HG03139 (cell line): Measurements from ENCODE around the gene LRP11.
"Not testable (repeated sequence)": the region's sequence is repeated elsewhere in the genome, so short reads cannot be mapped to it uniquely, and the experiment has no call there.

Source experiments
- ATAC-seq: cut with Tn5 transposase; IDR thresholded peaks from one replicate; pipeline ENCODE4 v1.9.1; 2021; ENCODE audit not compliant: unreplicated experiment

Gene LRP11

DNA sequence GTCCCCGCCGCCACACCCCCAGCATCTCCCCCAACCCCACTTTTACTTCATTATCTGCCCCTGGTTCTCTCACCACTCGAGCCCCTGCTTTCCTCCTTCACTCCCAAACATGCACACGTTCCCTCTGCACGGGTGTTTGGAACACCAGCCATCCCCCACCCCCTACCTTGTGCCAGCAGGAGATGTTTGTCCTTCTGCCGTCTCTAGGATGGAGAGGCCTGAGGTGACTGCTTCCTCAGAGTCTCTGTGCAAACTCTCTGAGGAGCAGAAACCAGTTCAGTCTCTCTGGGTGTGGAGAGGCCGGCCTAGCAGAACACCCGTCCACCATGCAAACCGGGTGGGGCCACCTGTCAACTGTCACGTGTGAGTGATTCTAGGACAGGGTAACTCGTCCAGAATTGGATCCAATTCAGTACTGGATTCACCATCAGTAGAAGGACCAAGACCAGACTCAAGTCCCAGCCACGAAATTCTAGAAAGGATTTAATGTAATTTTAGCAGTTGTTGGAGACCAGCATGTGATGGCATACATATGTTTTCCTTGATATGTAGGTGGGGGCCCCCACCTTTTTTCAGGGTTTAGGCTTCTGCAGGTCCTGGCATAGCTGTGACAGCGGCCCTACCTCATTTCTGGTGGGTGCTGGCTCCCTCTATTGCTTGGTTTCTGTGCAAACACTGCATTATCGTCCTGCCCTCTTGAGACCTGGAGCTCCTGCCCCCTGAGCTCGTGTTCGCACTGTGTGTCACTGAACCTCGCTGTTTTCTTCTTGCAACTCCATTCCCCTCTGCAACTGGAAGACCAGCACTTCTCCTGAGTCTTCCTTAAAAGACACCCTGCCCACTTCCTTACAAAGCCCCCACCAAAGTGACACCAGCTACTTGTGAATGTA, 33.9 kb upstream of the LRP11 start, which contains the start of gene RAET1E:
Gene RAET1E, minus strand, starts transcription at position 259 of the 890 bp plus-strand sequence. CDS start 7,212 bp downstream, outside the sequence.
- no peak for ATAC-seq

DNA sequence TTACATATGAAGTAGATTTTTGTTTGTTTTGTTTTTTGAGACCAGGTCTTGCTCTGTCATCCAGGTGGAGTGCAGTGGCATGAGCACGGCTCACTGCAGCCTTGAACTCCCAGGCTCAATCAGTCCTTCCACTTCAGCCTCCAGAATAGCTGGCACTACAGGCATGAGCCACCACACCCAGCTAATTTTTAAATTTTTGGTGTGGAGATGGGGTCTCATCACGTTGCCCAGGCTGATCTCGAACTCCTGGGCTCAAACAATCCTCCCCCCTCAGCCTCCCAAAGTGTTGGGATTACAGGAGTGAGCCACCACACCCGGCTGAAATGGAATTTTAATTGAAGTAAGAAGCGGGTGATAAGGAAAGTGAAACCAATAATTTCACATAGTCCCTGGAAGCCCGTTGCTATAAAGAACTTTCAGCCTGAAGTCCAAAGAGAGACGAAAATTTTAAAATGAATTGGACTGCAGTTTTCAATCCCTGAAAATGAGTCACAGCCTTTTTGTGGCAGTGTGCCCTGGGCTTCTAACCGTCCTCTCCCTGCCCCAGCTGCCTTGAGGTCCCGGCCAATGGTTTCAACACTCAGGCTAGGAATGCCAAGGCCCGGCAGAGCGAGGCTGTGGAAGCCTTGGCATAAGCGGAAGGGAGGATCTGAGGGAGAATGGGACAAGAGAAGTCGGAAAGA, 33.0 kb upstream of the LRP11 start:
- ATAC-seq, result no peak

DNA sequence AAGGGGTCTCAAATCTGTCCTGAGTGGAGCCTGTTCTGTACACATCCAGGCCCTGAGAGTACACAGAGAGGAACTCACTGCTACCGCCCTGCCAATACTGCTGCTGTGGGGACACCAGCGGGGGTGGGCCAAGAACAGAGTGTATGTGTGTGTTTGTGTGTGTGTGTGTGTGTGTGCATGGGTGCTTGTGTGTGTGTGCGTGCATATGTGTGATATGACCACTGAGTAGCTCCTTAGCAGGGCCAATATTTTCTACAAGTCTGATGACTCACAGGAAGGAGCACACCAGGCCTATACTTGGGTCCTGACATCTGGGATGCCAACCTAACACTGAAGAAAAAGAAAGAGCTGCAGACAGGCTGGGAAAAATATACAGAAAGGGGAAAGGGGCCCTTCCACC, 32.3 kb upstream of the LRP11 start:
- ATAC-seq, result no peak

DNA sequence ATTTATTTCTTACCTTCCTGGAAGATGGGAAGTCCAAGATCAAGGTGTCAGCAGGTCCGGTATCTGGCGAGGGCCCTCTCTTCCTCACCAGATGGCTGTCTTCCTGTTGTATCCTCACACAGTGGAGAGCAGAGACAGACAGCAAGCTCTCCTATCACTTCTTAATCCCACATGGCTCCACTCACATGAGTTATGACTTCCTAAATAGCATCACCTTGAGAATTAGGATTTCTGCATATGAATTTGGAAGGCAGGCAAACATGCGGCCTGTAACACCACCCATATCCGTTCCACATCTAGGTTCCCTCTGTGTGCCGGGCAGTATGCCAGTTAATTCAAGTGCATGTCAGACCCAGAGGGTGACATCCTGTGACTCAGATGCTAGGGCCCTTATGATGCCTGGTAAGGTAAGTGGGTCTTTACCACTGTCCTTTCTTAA, 31.7 kb upstream of the LRP11 start:
- no peak for ATAC-seq

DNA sequence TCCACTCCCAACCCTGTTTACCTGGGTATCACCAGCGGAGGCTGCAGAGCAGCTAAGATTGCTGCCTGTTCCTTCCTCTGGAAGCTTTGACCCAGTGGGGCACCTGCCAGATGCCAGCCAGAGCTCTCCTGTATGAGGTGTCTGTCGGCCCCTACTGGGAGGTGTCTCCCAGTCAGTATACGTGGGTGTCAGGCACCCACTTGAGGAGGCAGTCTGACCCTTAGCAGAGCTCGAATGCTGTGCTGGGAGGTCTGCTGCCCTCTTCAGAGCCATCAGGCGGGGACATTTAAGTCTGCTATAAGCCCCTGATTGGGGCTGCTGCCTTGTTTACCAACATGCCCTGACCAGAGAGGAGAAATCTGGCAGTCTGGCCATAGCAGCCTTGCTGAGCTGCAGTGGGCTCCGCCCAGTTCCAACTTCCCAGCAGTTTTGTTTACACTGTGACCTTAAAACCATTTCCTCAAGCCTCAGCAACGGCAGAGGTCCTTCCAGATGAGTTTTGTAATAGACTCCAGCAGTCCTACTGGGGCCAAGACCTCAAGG, 31.0 kb upstream of the LRP11 start:
- no peak for ATAC-seq

DNA sequence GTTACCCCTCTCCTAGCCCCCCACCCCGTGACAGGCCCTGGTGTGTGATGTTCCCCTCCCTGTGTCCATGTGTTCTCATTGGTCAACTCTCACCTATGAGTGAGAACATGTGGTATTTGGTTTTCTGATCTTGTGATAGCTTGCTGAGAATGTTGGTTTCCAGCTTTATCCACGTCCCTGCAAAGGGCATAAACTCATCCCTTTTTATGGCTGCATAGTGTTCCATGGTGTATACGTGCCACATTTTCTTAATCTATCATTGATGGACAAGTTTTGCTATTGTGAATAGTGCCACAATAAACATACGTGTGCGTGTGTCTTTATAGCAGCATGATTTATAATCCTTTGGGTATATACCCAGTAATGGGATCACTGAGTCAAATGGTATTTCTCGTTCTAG, 27.7 kb upstream of the LRP11 start:
- not testable (repeated sequence) for ATAC-seq

DNA sequence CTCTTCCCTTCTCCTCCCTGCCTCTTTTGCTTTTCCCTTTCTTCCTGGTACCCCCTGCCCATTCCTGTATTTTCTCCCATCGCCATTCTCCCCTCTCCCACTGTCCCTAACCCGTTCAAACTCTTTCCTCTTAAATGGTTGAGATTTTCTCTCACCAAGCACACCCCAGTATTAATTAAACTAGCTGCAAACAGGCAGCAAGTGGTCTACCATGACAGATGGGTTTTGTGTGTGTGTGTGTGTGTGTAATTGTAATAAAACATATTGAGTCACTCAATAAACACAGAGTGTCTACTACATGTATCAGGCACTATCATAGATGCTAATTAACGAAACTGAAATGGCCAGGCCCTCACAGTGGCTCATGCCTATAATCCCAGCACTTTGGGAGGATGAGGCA, 27.1 kb upstream of the LRP11 start:
- no peak for ATAC-seq

DNA sequence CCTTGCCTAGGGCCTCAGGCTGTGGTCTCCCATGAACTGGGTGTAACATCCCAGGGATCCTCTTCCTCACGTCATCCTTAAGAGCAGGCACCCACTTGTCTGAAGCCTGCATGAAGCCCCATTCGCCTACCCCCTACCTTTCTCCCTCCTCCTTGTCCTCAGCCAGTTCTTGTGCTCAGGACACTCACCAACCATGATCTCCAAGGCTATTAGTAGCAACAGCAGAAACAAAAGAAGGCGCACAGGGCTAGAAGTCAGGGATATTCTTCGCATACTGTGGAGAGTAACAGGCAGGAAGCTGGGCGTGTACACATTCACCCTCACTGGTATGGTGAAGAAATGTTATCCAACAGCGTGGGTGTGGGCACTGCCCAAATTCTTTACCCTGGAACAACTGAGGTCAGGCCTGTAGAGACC, 26.5 kb upstream of the LRP11 start:
- ATAC-seq, result no peak

DNA sequence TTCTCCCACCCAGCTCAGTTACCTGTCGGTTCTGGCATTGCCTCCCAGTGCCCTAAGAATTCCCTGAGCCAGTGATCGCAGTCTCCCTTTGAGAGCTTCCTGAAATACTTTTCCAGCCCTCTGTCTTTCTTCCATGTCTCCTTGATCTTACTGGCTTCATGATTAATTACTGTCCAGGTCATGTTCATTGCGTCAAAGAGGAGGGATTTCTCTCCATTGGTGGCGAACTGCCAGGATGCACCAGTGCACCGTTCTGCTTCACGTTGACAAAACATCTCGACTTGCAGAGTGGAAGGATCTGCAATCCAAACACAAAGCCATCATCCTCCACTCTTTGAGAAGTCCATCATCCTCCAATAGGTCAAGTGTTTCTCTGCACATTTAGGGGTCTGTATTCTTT, 25.2 kb upstream of the LRP11 start:
- ATAC-seq, result no peak

DNA sequence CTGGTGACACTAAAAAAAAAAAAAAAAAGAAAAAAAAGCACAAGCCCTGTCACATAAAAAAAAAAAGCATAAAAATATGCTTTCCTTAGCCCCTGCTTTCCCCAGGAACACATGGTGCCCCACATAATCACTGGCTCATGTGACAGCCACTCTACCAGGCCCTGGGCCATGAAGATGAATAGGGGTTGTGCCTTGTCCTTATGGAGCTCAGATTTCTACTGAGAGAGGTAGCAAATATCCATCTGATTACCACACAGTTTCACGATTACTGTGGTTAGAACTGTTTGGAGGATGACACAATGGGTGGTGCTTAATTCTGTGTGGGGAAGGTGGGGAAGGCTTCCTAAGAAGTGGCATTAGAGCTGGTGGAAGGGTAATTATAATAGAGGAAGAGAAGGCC, 24.5 kb upstream of the LRP11 start:
- ATAC-seq, result no peak

DNA sequence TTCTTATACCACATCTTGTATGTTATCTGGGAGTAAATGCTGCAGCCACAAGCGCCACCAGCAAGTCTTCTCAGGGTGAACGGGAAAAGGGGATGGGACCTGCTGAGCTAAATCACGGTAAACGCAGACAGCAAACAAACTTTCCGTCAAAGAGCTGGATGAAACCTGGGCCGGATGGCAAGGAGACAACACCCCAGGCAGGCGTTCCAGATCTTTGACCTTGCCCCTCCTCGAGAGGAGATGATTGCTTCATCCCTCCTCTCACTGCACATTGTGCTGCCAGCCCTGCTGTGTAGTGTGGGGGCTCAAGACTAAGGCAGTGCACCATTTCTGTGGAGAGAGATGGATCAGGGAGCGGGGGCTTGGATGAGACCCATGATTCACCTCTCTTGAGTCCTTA, 23.9 kb upstream of the LRP11 start:
- ATAC-seq, result no peak

DNA sequence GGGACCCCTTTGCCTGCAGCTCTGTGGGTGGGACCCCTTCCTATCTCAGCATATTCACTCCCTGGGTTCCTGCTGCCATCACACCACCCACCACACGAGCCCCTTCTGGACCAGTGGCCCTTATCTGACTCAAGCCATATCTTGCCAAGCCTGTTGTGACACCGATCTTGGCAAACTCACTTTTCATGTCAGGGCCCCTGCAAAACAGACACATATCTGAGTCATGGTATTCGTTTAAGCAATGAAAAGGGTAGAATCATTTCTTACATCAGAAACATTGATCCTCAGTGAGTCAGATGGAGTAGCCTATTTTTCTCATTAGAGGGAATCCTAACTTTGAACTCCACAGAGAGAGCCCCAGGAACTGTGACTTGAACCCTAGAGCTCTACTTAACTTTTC, 23.2 kb upstream of the LRP11 start:
- ATAC-seq, result no peak

DNA sequence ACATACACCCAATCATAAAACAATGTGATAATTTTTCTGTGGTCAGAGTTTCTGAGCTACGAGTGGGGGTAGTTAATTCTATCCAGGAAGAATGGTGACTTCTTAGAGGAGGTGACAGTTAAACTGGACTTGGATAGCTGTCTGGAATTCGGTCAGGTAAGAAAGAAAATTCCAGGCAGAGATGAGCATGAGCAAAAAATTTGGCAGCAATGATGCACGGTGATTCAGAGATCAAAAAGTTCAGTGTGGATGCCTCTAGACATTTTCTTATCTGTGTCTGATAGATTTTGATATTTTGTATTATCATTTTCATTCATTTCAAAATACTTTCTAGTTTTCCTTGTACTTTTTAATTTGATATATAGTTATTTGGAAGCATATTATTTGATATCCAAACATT, 21.7 kb upstream of the LRP11 start:
- ATAC-seq, result no peak

DNA sequence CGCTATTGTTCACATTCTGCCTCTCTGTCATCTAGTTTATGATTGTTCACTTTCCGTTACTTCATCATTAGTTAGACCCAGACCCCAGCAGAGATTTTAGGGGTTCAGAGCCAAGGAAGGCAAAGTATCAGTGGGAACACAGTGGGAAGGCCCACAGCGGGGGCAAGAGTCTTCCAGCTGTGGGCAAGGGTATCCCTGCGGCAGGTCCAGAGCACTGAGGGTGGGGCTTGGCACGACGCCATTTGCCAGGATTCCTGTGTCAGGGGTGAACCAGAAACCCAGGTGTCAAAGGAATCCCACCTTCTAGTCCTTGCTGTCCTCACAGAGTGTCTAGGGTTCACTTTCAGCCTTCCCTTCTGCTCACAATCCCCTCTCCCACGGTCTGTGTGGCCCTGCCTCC, 20.5 kb upstream of the LRP11 start:
- no peak for ATAC-seq

DNA sequence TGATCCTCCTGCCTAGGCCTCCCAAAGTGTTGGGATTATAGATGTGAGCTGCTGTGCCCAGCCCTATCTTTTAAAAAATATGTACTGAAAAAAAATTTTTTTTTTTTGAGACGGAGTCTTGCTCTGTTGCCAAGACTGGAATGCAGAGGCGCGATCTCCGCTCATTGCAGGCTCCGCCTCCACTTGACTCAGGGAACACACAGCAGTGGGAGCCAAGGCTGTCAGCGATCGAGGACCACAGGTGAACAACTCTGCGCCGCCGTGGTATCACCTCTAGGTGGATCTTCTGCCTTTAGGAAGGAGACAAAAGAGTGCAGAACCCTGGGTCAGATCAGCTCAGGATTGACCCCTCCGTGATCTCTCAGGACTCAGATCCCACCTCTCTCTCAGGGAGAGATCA, 20.1 kb upstream of the LRP11 start:
- ATAC-seq, result no peak

DNA sequence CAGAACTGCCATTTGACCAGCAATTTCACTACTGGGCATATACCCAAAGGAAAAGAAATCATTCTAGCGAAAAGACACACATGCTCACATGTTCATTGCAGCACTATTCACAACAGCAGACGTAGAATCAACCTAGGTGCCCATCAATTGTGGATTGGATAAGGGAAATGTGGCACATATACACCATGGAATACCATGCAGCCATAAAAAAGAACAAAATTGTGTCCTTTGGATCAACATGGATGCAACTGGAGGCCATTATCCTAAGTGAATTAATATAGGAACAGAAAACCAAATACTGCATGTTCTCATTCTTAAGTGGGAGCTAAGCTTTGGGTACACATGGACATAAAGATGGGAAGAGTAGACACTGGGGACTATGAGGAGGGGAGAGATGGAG, 17.7 kb upstream of the LRP11 start:
- no peak for ATAC-seq

DNA sequence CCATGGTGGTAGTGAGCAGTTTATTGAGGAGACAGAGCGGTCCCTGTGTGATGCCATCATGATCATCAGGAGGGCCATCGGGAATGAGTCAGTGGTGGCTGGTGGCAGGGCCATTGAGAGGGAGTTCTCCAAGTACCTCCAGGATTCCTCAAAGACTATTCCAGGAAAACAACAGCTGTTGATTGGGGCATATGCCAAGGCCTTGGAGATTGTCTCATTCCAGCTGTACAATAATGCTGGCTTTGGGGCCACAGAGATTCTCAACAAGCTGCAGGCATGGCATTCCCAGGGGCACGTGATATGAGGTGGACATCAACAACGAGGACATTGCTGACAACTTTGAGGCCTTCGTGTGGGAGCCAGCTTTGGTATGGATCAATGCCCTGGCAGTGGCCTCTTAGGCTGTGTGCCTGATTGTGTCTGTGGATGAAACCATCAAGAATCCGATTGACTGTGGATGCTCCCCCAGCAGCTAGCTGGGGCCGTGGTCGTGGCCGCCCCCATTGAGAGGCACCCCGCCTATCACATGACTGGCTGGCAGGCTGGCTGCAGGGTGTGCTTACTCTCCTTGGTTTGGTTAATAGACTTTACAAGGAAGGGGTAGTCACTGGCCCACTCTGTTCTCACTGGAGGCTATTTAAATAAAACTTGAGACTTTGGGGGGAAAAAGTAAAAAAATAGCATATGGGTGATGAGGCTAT, 17.1 kb upstream of the LRP11 start:
- ATAC-seq, result no peak

DNA sequence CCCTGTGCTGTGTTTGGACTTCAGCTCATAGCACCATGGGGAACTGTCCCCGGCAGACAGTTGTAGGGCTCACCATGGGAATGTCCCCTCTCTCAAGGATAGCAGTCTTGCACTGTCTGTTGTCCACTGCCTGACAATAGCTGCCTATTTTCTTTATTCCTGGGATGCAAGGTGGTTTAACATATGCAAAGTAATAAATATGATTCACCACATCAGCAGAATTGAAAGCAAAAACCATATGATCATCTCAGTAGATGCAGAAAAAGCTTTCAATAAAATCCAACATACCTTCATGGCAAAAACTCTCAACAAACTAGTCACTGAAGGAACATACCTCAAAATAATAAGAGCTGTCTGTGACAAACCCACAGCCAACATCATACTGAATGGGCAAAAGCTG, 13.5 kb upstream of the LRP11 start:
- no peak for ATAC-seq

DNA sequence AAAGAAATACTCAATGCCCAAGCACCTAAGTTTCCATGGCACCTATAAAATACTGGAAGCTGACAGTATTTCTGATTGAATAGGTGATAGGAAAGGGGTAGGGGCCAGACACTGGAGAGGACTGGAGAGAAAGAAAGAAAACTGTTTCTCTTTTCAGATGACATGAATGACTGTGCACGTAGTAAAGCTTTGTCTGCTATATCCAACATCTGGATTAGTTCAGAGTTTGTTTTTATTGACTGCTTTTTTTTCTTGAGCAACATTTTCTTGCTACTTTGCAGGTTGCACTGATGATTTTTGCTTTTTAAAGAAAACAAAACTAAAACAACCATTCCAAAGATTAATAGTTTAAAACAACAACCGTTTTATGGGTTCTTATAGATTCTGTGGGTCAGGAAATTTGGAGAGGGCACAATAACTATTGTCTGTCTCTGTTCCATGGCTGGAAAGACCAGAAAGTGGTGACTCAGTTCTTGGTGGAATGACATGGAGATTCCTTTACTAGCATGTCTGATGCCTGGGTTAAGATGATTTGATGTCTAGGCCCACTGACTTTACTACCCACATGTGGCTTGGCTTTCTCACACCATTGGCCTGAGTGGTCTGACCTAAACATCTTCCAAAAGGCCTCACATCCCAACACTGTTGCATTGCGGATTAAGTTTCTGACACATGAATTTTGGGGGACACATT, 12.2 kb upstream of the LRP11 start:
- no peak for ATAC-seq

DNA sequence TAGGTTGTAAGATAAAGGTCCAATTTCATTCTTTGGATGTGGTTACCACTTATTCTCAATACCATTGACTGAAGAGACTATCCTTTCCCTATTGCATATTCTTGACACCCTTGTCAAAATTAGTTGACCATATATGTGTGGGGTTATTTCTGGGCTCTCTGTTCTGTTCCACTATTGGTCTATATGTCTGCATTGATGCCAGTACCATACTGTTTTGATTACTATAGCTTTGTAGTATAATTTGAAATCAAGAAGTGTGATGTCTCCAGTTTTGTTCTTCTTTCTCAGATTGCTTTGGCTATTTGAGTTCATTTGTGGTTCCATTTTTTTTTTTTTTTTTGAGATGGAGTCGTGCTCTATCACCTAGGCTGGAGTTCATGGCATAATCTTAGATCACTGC, 8.1 kb upstream of the LRP11 start:
- ATAC-seq, result no peak

DNA sequence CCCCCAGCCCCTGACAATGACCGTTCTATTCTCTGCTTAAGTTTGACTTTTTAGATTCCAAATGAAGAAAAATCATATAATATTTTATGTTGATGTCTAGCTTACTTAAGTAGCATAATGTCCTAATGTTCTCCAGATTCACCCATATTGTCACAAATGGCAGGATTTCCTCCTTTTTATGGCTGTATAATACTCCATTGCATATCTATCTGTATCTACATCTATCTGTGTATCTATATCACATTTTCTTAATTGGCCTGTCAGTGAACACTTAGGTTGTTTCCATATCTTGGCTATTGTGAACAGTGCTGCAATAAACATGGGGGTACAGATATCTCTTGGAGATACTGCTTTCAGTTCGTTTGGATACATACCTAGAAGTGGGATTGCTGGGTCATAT, 7.0 kb upstream of the LRP11 start:
- no peak for ATAC-seq
